Measurements from ENCODE around the gene KLK3.

- TF ChIP-seq USF2 (IDR thresholded peaks at IDR 0.05; ENCODE audit: low read length) (no peak), EZH2 (IDR thresholded peaks at IDR 0.05; ENCODE audit: low read depth, low read length, severe bottlenecking) (no peak), TAF7 (optimal IDR thresholded peaks at IDR 0.05; ENCODE audit: borderline replicate concordance, low read depth, low read length) (no peak), CTCF (IDR thresholded peaks at IDR 0.05; ENCODE audit: control extremely low read depth in 1 of 3, insufficient read depth in 1 of 3, low read depth in 1 of 3, low read length in 3 of 3) (no peak), POLR2A (IDR thresholded peaks at IDR 0.05; ENCODE audit: control extremely low read depth in 1 of 2, low read depth in 2 of 2, low read length in 2 of 2) (no peak), ZNF274 (IDR thresholded peaks at IDR 0.05; ENCODE audit: borderline replicate concordance, extremely low read depth, low read length) (no peak), MAX (IDR thresholded peaks at IDR 0.05) (no peak), TEAD4 (IDR thresholded peaks at IDR 0.05; ENCODE audit: low read depth, low read length) (no peak), EP300 (IDR thresholded peaks at IDR 0.05; ENCODE audit: borderline replicate concordance in 1 of 2, low read depth in 2 of 2, low read length in 2 of 2) (no peak), SIN3A (conservative IDR thresholded peaks at IDR 0.05 in 1 of 2, IDR thresholded peaks at IDR 0.05 in 1 of 2; ENCODE audit: low read depth in 1 of 2, low read length in 2 of 2) (no peak), RNF2 (IDR thresholded peaks at IDR 0.05; ENCODE audit: borderline replicate concordance, low read depth, low read length, missing control alignments, poor library complexity, severe bottlenecking) (no peak)
Observed at GRCh38 chr19:50878851-50879250, 24.1 kb downstream of the KLK3 start.

All from H1 (cell line).